Neural progenitor cell (in vitro differentiated cells): ENCODE measurements around the gene RHBDF1.

Experiments
- CTCF ChIP-seq: fragments of 200-600 bp; sonication (generic); IDR thresholded peaks from 2 replicates; pipeline ENCODE4 v1.5.1; 2017; ENCODE audit warnings: antibody characterized with exemption, mild to moderate bottlenecking
- EZH2 ChIP-seq: fragments of 200-600 bp; sonication (generic); IDR thresholded peaks from 2 replicates; pipeline ENCODE4 v1.6.1; 2017; ENCODE audit warnings: antibody characterized with exemption, mild to moderate bottlenecking, moderate library complexity

GRCh38 chr16:50769-51591, 21.5 kb downstream of the RHBDF1 start:
- TF ChIP-seq CTCF = no peak
- TF ChIP-seq EZH2 = no peak
